HG03103 (cell line): ENCODE results near the gene RAB3GAP2.
"Not testable (repeated sequence)": the region's sequence is repeated elsewhere in the genome, so short reads cannot be mapped to it uniquely, and the experiment has no call there.

ENCODE experiments used
- ATAC-seq: cut with Tn5 transposase; IDR thresholded peaks from one replicate; pipeline ENCODE4 v1.9.1; 2021; ENCODE audit warnings: low read depth; ENCODE audit not compliant: unreplicated experiment

The RAB3GAP2 gene

GRCh38 chr1:220213382-220213983 is 58.8 kb downstream of the RAB3GAP2 start:
- no peak for ATAC-seq

GRCh38 chr1:220207411-220207810 is 64.8 kb downstream of the RAB3GAP2 start:
- ATAC-seq, result no peak

DNA sequence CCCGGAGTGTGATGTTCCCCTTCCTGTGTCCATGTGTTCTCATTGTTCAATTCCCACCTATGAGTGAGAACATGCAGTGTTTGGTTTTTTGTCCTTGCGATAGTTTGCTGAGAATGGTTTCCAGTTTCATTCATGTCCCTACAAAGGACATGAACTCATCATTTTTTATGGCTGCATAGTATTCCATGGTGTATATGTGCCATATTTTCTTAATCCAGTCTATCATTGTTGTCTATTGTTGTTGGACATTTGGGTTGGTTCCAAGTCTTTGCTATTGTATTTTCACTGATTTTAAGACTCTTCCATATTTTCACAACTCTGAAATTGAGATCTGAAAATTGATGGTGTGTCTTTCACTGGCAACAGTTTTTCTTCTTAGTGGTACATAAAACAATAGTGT is 67.5 kb downstream of the RAB3GAP2 start:
- ATAC-seq, result not testable (repeated sequence)

- no peak for ATAC-seq
Measured at GRCh38 chr1:220203816-220204215, 68.4 kb downstream of the RAB3GAP2 start.

GRCh38 chr1:220198186-220199005 is 73.9 kb downstream of the RAB3GAP2 start:
- ATAC-seq, result no peak

GRCh38 chr1:220195701-220196100 is 76.6 kb downstream of the RAB3GAP2 start:
- ATAC-seq, result no peak

DNA sequence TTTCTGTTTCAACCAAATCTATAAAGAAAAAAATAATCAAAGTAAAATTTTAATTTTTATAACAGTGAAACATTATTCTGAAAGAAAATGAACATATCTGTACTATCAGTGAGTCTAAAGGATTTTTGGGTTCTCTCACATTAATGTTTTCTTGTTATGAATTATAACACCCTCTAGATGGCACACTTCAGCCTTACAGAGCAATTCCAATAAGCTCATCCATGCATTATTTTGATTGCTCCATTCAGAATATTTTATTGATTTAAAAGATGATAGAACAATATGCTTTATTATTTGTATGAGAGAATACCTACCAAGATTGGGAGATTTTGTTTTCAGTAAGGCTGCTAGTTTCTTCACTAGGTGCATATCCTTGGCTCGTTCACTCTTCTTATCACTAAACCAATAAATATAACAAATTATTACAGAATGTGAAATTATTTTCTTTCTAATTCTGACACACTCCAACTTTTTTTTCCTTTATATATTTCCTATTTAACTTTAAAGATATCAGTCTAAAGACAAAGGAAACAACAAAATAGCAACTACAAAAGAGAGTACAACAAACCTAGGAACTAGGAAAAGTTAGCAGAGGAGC is 82.4 kb downstream of the RAB3GAP2 start:
- no peak for ATAC-seq

- ATAC-seq, result no peak
Measured at GRCh38 chr1:220188538-220188937, 83.7 kb downstream of the RAB3GAP2 start.

GRCh38 chr1:220186752-220187151 is 85.5 kb downstream of the RAB3GAP2 start:
- ATAC-seq, result no peak

DNA sequence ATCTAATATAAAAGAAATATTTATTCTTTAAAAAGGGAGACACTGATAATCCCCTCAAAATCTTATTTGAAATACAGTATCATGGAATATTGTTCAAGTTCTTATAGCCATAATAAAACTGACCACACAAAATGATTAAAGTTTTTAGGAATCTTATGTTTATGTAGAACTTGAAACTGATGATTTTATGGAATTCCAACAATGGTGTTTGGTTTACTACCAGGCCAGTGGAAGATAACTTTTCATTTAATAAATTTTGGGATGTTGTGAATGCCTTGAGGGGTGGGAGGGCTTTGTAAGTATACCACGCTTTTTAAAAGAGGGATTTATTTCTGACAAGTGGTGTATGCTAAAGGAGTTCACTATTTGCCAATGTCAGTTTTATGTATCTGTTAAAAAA is 87.7 kb downstream of the RAB3GAP2 start:
- ATAC-seq, result no peak

- no peak for ATAC-seq
Measured at GRCh38 chr1:220182656-220183055, 89.6 kb downstream of the RAB3GAP2 start.

DNA sequence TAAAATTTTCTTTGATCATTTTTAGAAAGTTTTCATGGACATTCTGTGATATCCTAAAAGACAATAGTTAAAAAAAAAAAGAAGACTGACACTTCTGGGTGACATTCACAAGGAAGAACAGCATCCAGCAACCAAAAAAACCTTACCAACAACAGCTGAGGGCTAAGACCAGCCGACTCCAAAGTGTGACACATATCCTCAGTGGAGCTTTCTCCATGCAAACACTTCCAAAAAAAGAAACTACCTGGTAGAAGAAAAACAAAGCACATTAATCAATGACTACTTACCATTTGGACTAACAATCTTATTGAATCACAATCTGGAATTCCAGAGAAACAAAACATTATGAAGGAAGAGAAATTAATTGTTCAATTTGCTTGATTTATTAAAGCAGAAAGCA is 90.1 kb downstream of the RAB3GAP2 start:
- ATAC-seq, result no peak

DNA sequence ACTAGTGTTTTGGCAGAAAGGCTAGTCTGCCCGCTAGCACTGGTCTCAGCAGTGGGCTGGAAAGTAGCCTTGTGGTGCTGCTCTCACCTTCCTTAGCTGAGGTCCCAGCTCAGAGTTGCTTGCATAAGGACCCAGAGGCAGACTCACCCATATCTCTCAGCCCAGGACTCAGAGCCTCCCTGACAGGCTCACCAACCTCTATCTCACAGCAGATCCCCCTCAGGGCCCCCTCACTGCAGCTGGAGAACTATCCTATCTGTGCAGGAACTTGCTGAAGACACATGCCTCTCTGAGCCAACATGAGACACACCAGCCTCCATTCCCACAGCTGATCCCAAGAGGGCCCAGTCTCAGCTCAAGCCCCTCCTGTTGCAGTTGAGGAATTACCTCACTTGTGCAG is 95.7 kb downstream of the RAB3GAP2 start:
- ATAC-seq, result no peak

- no peak for ATAC-seq
Measured at GRCh38 chr1:220170836-220171526, 101.3 kb downstream of the RAB3GAP2 start.

- not testable (repeated sequence) for ATAC-seq
Measured at GRCh38 chr1:220169887-220170286, 102.4 kb downstream of the RAB3GAP2 start.

DNA sequence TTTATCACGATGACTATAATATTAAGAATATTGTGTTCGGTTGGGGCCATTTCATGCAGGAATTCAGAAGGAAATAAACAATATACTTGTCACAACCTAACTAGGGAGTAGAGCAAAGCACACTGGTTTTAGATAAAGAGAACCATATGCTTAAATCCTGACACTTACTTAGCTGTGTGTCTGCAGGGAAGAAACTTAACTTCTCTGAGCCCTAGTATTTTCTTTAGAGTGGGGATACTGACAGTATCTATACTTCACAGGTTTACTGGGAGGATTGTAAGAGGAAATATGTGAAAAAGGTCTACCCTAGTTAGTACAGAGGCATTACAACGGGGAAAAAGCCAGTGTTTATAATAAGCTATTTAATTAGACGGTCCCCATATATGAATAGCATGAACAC is 105.4 kb downstream of the RAB3GAP2 start:
- ATAC-seq, result no peak

DNA sequence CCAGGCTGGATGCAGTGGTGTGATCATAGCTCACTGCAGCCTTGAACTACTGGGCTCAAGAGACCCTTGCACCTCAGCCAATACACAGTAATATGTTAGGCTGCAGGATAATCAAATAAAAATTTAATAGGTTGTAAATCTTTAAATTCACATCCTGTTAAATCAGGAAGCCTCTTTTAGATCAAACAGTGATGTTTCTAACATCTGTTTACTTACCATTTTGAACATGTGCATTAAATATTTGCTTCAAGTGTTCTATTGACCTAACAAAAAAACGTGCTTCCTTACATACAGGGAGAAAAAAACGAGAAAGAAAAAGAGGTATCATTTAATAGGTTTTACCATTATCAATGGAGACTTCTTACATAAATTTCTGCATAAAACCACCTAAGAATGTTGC is 107.7 kb downstream of the RAB3GAP2 start:
- no peak for ATAC-seq

GRCh38 chr1:220164116-220164515 is 108.1 kb downstream of the RAB3GAP2 start:
- no peak for ATAC-seq

GRCh38 chr1:220160027-220160426 is 112.2 kb downstream of the RAB3GAP2 start:
- ATAC-seq, result no peak

- ATAC-seq, result no peak
Measured at GRCh38 chr1:220159041-220159440, 113.2 kb downstream of the RAB3GAP2 start.

DNA sequence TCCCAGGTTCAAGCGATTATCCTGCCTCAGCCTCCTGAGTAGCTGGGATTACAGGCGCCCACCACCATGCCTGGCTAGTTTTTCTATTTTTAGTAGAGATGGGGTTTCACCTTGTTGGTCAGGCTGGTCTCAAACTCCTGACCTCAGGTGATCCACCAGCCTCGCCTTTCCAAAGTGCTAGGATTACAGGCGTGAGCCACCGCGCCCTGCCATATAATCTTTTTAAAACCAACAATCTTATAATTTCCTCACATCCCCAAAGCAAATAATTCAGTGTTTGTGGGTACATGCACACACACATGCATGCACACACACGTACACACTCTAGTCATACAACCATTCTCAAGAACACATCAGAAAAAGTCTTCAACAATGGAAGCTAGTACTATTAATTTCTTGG is 113.7 kb downstream of the RAB3GAP2 start:
- not testable (repeated sequence) for ATAC-seq
